ENCODE measurements around the gene MMP23B. TPM values are rescaled to one million over a fixed set of nuclear protein-coding genes. Genes with fewer than 3 reads are reported as not detected.

The MMP23B gene
- total RNA-seq, 1 donor from 2014 or later, result 1.7 TPM

DNA sequence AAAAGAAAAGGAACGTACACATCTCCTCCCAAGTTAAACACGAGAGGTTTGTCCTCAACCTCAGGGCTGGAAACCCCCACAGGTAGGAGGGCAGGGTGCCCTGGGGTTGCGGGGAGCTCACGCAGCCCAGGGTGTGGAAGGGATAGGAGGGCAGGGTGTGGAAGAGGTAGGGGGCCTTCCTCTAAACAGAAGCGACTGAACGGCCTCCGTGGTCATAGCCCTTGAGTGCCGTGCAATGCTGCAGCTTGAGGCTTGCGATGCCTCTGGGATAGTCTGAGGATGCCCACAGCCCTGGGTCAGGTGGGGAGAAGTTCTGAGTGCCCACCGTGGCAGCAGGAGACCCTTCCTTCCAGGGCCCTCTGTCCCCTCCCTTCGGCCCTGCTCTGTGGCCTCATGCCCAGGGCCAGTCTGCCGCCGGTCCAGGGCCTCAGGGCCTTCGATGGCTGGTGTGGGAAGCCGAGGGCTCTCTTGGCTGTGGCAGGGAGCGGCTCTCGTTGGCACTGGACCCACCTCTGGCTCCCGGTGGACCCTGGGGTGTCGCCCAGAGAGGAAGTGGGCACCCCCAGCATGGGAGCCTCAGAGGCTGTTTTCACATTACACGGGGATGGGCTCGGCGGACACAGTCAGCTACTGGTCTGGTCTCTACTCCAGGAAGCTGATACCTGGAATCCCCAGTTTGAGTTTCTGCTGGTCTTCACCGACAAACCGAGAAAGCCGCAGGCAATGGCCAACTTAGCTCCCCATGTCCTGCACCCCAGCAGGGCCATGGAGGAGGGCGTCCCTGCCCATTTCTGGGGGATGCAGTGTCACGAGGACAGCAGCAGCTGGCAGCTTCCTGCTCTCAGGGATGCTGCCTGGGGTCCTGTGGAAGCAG is 33.2 kb downstream of the MMP23B start:
- Mint-ChIP-seq H3K4me1 (no peaks in the 10 kb centered on the region), H3K27me3 (ENCODE audit: low read depth) (no peaks in the 10 kb centered on the region), H3K27ac (ENCODE audit: unreplicated experiment) (no peak overlapping the region), H3K9me3 (no peaks in the 10 kb centered on the region), H3K4me3 (no peak overlapping the region), H3K36me3 (ENCODE audit: low read depth) (no peaks in the 10 kb centered on the region)
- no peak for DNase-seq (ENCODE audit: low read depth, low spot score)
- TF ChIP-seq, protein P1, sequence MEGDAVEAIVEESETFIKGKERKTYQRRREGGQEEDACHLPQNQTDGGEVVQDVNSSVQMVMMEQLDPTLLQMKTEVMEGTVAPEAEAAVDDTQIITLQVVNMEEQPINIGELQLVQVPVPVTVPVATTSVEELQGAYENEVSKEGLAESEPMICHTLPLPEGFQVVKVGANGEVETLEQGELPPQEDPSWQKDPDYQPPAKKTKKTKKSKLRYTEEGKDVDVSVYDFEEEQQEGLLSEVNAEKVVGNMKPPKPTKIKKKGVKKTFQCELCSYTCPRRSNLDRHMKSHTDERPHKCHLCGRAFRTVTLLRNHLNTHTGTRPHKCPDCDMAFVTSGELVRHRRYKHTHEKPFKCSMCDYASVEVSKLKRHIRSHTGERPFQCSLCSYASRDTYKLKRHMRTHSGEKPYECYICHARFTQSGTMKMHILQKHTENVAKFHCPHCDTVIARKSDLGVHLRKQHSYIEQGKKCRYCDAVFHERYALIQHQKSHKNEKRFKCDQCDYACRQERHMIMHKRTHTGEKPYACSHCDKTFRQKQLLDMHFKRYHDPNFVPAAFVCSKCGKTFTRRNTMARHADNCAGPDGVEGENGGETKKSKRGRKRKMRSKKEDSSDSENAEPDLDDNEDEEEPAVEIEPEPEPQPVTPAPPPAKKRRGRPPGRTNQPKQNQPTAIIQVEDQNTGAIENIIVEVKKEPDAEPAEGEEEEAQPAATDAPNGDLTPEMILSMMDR (conservative IDR thresholded peaks at IDR 0.05), result no peak

DNA sequence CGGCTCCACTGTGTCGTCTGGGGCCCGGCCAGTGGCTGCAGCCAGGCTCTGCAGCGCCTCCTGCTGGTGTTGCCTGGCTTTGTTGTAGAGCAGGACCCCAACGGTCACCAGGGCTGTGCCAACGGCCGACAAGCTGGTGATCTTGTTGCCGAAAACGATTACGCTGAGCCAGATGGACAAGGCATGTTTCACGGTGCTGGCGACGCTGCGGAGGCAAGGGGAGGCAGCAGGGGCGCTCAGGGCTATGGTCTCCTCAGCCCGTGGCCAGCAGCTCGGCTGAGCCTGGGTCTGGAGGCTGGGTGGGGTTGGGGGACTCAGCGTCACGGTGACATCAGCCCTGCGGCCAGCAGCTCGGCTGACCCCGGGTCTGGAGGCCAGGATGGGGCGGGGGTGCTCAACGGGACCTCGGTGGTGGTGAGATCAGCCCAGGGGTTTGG is 33.9 kb downstream of the MMP23B start:
- no peaks in the 10 kb centered on the region for H3K4me1 Mint-ChIP-seq
- H3K4me3 Mint-ChIP-seq, result no peak overlapping the region
- DNase-seq (ENCODE audit: low read depth, low spot score), result peak; percentile 55
- H3K27me3 Mint-ChIP-seq (ENCODE audit: low read depth), result no peaks in the 10 kb centered on the region
- H3K36me3 Mint-ChIP-seq (ENCODE audit: low read depth), result no peaks in the 10 kb centered on the region
- H3K27ac Mint-ChIP-seq (ENCODE audit: unreplicated experiment), result no peak overlapping the region
- TF ChIP-seq, protein P1 (conservative IDR thresholded peaks at IDR 0.05), result peak; percentile 58
- no peaks in the 10 kb centered on the region for H3K9me3 Mint-ChIP-seq

DNA sequence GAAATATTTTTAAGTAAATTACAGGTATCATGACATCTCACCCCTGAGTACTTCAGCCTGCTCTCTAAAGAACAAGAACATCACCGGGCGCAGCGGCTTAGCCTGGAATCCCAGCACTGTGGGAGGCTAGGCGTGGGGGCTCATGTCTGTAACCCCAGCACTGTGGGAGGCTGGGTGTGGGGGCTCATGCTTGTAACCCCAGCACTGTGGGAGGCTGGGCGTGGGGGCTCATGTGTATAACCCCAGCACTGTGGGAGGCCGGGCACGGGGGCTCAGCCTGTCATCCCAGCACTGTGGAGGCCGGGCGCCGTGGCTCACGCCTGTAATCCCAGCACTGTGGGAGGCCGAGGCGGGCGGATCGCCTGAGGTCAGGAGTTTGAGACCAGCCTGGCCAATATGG is 34.6 kb downstream of the MMP23B start:
- TF ChIP-seq, protein P1 (conservative IDR thresholded peaks at IDR 0.05), result no peak
- DNase-seq (ENCODE audit: low read depth, low spot score), result no peak
- Mint-ChIP-seq H3K36me3 (ENCODE audit: low read depth) (peaks cover 4% of the 10 kb centered on the region), H3K9me3 (no peaks in the 10 kb centered on the region), H3K4me1 (no peaks in the 10 kb centered on the region), H3K27ac (ENCODE audit: unreplicated experiment) (no peak overlapping the region), H3K27me3 (ENCODE audit: low read depth) (no peaks in the 10 kb centered on the region), H3K4me3 (no peak overlapping the region)

DNA sequence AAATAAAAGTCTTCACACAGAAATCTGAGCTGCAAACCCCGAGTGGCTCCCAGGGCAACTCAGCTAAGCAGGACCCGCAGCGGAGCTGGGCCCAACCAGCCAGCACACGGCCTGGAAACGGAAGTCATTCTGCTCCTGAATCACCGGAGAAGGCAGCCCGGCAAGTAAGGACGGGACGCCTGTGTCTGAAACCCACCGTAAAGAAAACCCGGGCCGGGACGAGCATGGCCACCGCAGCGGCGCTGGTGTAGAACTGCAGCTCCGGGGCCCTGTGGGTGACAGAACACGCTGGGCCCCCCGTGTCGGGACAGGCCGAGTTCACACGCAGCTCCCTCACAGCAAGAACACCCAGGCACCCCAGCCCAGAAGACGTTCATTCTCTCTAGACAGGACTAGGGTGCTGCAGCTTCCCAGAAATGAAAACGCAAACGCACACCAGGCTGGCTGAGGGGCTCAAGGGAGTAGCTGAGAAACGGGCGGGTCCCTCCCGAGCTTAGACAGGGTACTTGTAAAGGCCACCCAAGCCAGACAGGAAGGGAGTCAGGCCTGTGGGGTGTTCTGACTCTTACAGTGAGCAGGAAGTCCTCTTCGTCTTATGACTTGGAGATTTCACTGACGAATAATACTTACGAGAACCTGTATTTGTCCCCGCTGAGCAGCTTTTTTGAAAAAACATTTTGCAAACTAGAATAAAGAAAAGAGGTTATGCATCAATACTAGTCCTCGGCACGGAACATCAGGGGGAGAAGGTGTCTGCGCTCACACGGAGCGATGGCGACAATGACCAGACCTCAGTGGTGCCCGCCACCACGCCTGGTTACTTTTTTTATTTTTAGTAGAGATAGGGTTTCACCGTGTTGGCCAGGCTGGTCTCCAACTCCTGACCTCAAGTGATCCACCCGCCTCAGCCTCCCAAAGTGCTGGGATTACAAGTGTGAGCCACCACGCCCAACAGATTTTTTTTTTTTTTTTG is 37.8 kb downstream of the MMP23B start:
- H3K9me3 Mint-ChIP-seq, result no peaks in the 10 kb centered on the region
- no peak for DNase-seq (ENCODE audit: low read depth, low spot score)
- H3K4me3 Mint-ChIP-seq, result no peak overlapping the region
- H3K4me1 Mint-ChIP-seq, result no peaks in the 10 kb centered on the region
- H3K27me3 Mint-ChIP-seq (ENCODE audit: low read depth), result no peaks in the 10 kb centered on the region
- TF ChIP-seq, protein P1 (conservative IDR thresholded peaks at IDR 0.05), result no peak
- peaks cover 4% of the 10 kb centered on the region for H3K36me3 Mint-ChIP-seq (ENCODE audit: low read depth)
- H3K27ac Mint-ChIP-seq (ENCODE audit: unreplicated experiment), result no peak overlapping the region

DNA sequence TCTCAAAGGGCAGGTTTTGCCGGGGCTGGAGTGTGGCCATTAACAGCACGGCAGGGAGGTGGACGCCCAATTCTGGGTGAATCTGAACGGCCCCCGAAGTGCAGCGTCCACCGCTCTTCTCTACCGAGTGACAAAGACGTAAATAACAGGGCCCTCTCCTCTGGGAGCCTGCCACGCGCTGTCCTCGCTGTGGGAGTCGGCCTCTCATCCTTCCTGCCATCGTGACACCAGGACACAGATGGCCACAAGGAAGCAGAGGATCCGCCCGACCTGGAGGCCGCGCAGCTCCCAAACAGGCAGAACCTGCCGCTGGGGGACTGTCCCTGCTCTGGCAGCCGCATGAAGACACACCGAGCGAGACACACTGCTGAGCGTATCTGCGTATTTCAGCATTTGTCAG is 38.9 kb downstream of the MMP23B start:
- no peak overlapping the region for H3K4me3 Mint-ChIP-seq
- TF ChIP-seq, protein P1 (conservative IDR thresholded peaks at IDR 0.05), result no peak
- H3K27me3 Mint-ChIP-seq (ENCODE audit: low read depth), result no peaks in the 10 kb centered on the region
- no peaks in the 10 kb centered on the region for H3K9me3 Mint-ChIP-seq
- DNase-seq (ENCODE audit: low read depth, low spot score), result no peak
- no peaks in the 10 kb centered on the region for H3K4me1 Mint-ChIP-seq
- H3K36me3 Mint-ChIP-seq (ENCODE audit: low read depth), result peaks cover 4% of the 10 kb centered on the region
- H3K27ac Mint-ChIP-seq (ENCODE audit: unreplicated experiment), result no peak overlapping the region

All from neural crest cell (in vitro differentiated cells).